Suprapubic skin (tissue), 4 donors: ENCODE measurements around the gene DHX8.

Experiments used
- POLR2A ChIP-seq, 2 donors: fragments of 450-650 bp; IDR thresholded peaks; one replicate each; pipeline ENCODE4 v1.6.1; 2017; ENCODE audit warnings: antibody characterized with exemption in 2 of 2, mild to moderate bottlenecking in 2 of 2, moderate library complexity in 2 of 2
- POLR2AphosphoS5 ChIP-seq, 3 donors: sonication (generic); formaldehyde crosslinking; IDR thresholded peaks; one replicate each; pipeline ENCODE4 v1.6.1; 2017; ENCODE audit warnings: antibody characterized with exemption in 3 of 3
- TF ChIP-seq, protein P1 (sequence below), 2 donors: fragments of 200-600 bp in 1 of 2; fragments of 450-650 bp in 1 of 2; sonication (generic) in 1 of 2; IDR thresholded peaks; one replicate each; pipeline ENCODE4 v1.5.1; 2016 to 2019; ENCODE audit warnings: antibody characterized with exemption in 2 of 2, mild to moderate bottlenecking in 1 of 2, moderate library complexity in 1 of 2

- TF ChIP-seq POLR2AphosphoS5 (IDR thresholded peaks at IDR 0.05): no peak
- TF ChIP-seq, protein P1, sequence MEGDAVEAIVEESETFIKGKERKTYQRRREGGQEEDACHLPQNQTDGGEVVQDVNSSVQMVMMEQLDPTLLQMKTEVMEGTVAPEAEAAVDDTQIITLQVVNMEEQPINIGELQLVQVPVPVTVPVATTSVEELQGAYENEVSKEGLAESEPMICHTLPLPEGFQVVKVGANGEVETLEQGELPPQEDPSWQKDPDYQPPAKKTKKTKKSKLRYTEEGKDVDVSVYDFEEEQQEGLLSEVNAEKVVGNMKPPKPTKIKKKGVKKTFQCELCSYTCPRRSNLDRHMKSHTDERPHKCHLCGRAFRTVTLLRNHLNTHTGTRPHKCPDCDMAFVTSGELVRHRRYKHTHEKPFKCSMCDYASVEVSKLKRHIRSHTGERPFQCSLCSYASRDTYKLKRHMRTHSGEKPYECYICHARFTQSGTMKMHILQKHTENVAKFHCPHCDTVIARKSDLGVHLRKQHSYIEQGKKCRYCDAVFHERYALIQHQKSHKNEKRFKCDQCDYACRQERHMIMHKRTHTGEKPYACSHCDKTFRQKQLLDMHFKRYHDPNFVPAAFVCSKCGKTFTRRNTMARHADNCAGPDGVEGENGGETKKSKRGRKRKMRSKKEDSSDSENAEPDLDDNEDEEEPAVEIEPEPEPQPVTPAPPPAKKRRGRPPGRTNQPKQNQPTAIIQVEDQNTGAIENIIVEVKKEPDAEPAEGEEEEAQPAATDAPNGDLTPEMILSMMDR (IDR thresholded peaks at IDR 0.05): no peak
- TF ChIP-seq POLR2A (IDR thresholded peaks at IDR 0.05): no peak
Measured at GRCh38 chr17:43574896-43575525, 91.2 kb downstream of the DHX8 start.
